IPS DF 6.9 (cell line): Measurements from ENCODE around the gene RPS6KC1.
"Not testable (repeated sequence)": the region's sequence is repeated elsewhere in the genome, so short reads cannot be mapped to it uniquely, and the experiment has no call there.

Experiments used
- DNase-seq: peaks from one replicate; pipeline ENCODE4 v3.0.0-alpha.2; 2013; ENCODE audit warnings: low read depth, low spot score
- H3K27ac ChIP-seq: one replicate; pipeline ENCODE4 v1.5.1; 2013; ENCODE audit warnings: low read length, control low read depth
- H3K27me3 ChIP-seq: 2 replicates; pipeline ENCODE4 v1.6.1; 2013; ENCODE audit warnings: mild to moderate bottlenecking, low read length; ENCODE audit not compliant: control insufficient read depth, insufficient read depth
- H3K36me3 ChIP-seq: 2 replicates; pipeline ENCODE4 v1.6.1; 2013; ENCODE audit warnings: low read length; ENCODE audit not compliant: control insufficient read depth, insufficient read depth
- H3K4me1 ChIP-seq: 2 replicates; pipeline ENCODE4 v1.6.1; 2013; ENCODE audit warnings: low read length; ENCODE audit not compliant: control insufficient read depth, insufficient read depth
- H3K4me3 ChIP-seq: 2 replicates; pipeline ENCODE4 v1.5.1; 2013; ENCODE audit warnings: mild to moderate bottlenecking, low read length
- H3K9me3 ChIP-seq: 2 replicates; pipeline ENCODE4 v1.6.1; 2013; ENCODE audit warnings: low read length, inconsistent platforms; ENCODE audit not compliant: control insufficient read depth, insufficient read depth
- WGBS: extraction: QIAGEN DNeasy Blood & Tissue Kit; methylation state at CpG from one replicate; pipeline ENCODE4 v1.1.7; 2013; ENCODE audit warnings: mixed read lengths, missing lambda C conversion rate; ENCODE audit not compliant: insufficient read length, insufficient coverage; 5-methylcytosine and 5-hydroxymethylcytosine counted together

RPS6KC1 gene

DNA sequence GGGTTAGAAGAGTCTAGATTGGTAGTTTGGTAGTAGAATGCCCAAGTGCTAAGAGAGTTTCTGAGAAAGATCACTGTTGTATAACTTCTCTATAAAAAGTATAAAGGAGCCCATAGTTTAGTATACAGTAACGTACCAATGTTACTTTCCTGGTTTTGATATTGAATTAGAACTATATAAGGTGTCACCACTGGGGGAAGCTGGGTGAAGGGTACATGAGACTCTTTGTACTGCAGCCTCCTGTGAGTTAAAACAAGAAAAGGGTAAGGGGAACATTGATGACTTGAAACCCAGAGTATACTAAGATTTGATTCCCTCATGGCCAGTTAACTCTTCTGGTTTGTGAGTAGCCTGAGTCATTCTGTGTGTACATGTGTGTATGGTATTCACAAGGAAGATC is 129.8 kb downstream of the RPS6KC1 start:
- H3K9me3 ChIP-seq: no peaks in the 10 kb centered on the region
- H3K4me1 ChIP-seq: no peaks in the 10 kb centered on the region
- no peak for DNase-seq
- H3K36me3 ChIP-seq: no peaks in the 10 kb centered on the region
- no CpG with 5 or more reads among the region's 1 CpG for WGBS
- no peak overlapping the region for H3K4me3 ChIP-seq
- H3K27me3 ChIP-seq: no peaks in the 10 kb centered on the region
- H3K27ac ChIP-seq: no peak overlapping the region

GRCh38 chr1:213183036-213183672 is 132.1 kb downstream of the RPS6KC1 start:
- no peak overlapping the region for H3K4me3 ChIP-seq
- DNase-seq: no peak
- H3K9me3 ChIP-seq: no peaks in the 10 kb centered on the region
- no CpG with 5 or more reads among the region's 3 CpGs for WGBS
- H3K27me3 ChIP-seq: no peaks in the 10 kb centered on the region
- no peaks in the 10 kb centered on the region for H3K4me1 ChIP-seq
- H3K27ac ChIP-seq: no peak overlapping the region
- H3K36me3 ChIP-seq: no peaks in the 10 kb centered on the region

DNA sequence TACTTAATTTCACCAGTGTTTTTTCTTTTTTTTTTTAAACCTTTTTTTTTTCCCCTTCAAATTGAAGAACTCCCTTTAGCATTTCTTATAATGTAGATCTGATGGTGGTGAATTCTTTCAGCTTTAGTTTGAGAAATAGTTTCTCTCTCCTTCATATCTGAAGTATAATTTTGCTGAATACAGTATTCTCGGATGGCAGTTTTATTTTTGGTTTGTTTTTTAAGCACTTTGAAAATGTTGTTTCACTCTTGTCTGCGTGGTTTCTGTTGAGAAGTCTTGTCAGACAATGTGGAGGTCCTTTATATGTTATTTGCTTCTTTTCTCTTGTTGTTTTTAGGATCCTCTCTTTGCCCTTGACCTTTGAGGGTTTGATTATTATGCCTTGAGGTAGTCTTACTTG is 135.1 kb downstream of the RPS6KC1 start:
- no CpG with 5 or more reads among the region's 2 CpGs for WGBS
- H3K4me3 ChIP-seq: no peak overlapping the region

GRCh38 chr1:213192026-213192425 is 141.0 kb downstream of the RPS6KC1 start:
- Histone ChIP-seq H3K4me3 (no peak overlapping the region), H3K9me3 (no peaks in the 10 kb centered on the region), H3K27ac (no peak overlapping the region), H3K36me3 (no peaks in the 10 kb centered on the region), H3K27me3 (no peaks in the 10 kb centered on the region), H3K4me1 (no peaks in the 10 kb centered on the region)
- no CpG with 5 or more reads among the region's 1 CpG for WGBS
- DNase-seq: no peak

More for the DNA sequence above, 135.1 kb downstream of the RPS6KC1 start:
- no peaks in the 10 kb centered on the region for H3K9me3 ChIP-seq
- no peak for DNase-seq
- H3K27me3 ChIP-seq: no peaks in the 10 kb centered on the region
- H3K36me3 ChIP-seq: no peaks in the 10 kb centered on the region
- no peak overlapping the region for H3K27ac ChIP-seq
- no peaks in the 10 kb centered on the region for H3K4me1 ChIP-seq

DNA sequence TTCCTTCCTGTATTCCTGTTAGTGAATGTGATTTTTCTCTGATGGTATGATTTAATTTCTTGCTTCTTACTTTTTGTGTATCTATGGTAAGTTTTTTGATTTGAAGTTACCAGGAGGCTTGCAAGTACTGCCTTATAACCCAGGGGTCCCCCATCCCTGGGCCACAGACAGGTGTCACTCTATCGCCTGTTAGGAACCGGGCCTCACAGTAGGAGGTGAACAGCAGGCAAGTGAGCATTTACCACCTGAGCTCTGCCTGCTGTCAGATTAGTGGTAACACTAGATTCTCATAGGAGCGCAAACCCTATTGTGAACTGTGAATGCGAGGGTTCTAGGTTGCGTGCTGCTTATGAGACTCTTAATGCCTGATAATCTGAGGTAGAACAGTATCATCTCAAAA is 143.3 kb downstream of the RPS6KC1 start:
- Histone ChIP-seq H3K9me3 (no peaks in the 10 kb centered on the region), H3K27me3 (no peaks in the 10 kb centered on the region), H3K4me3 (no peak overlapping the region), H3K27ac (no peak overlapping the region), H3K4me1 (no peaks in the 10 kb centered on the region), H3K36me3 (no peaks in the 10 kb centered on the region)
- WGBS: no CpG with 5 or more reads among the region's 5 CpGs
- DNase-seq: no peak

GRCh38 chr1:213194855-213195254 is 143.8 kb downstream of the RPS6KC1 start:
- Histone ChIP-seq H3K9me3 (no peaks in the 10 kb centered on the region), H3K4me3 (no peak overlapping the region), H3K4me1 (no peaks in the 10 kb centered on the region), H3K27ac (no peak overlapping the region), H3K27me3 (no peaks in the 10 kb centered on the region), H3K36me3 (no peaks in the 10 kb centered on the region)
- no peak for DNase-seq

DNA sequence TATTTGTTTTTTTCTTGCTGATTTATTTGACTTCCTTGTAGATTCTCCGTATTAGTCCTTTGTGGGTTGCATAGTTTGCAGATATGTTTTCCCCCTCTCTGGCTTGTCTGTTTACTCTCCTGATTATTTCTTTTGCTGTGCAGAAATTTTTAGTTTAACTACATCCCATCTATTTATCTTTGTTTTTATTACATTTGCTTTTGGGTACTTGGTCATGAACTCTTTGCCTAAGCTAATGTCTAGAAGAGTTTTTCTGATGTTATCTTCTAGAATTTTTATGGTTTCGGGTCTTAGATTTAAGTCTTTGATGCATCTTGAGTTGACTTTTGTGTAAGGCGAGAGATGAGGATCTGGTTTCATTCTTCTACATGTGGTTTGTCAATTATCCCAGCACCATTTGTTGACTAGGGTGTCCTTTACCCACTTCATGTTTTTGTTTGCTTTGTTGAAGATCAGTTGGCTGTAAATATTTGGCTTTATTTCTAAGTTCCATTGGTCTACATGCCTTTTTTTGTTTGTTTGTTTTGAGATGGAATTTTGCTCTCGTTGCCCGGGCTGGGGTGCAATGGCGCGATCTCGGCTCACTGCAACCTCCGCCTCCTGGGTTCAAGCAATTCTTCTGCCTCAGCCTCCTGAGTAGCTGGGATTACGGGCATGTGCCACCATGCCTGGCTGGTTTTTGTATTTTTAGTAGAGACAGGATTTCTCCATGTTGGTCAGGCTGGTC is 145.4 kb downstream of the RPS6KC1 start:
- not testable (repeated sequence) for H3K9me3 ChIP-seq, H3K27me3 ChIP-seq, H3K4me1 ChIP-seq, DNase-seq, H3K36me3 ChIP-seq, H3K4me3 ChIP-seq, H3K27ac ChIP-seq
- WGBS: no CpG with 5 or more reads among the region's 10 CpGs

GRCh38 chr1:213200630-213201029 is 149.6 kb downstream of the RPS6KC1 start:
- WGBS: no CpG with 5 or more reads among the region's 3 CpGs
- Histone ChIP-seq H3K27ac (no peak overlapping the region), H3K4me3 (no peak overlapping the region), H3K4me1 (no peaks in the 10 kb centered on the region), H3K36me3 (no peaks in the 10 kb centered on the region), H3K27me3 (no peaks in the 10 kb centered on the region), H3K9me3 (no peaks in the 10 kb centered on the region)
- no peak for DNase-seq

DNA sequence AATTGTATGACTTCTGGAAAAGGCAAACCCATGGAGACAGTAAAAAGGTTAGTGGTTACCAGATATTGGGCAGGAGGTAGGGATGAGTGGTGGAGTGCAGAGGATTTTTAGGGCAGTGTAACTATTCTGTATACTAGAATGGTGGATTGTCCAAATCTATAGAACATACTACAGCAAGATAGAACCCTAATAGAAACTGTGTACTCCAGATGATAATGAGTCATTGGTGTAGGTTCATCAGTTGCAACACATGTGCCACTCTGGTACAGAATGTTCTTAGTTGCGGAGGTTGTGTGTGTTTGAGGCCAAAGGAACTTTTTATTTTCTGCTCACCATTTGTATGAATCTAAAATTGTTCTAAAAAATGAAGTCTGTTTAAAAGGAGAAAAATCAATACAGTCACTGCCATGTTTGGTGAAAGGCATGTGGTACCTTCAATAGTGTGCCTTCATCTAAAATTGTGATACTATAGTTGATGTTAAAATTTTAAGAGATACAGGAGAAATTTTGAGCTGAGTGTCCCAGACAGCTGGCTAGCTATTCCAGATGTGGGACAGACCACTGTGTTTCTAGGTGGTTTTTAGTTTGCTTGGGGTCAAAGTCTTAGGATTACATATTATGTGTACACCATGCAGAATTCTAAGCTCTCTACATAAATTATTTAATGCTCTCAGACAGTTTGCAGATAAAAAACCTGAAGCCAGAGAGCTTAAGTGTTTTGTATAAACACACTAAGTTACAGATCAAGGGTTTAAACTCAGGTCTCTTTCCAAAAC is 150.5 kb downstream of the RPS6KC1 start:
- no CpG with 5 or more reads among the region's 1 CpG for WGBS
- Histone ChIP-seq H3K27me3 (no peaks in the 10 kb centered on the region), H3K36me3 (no peaks in the 10 kb centered on the region), H3K4me3 (no peak overlapping the region), H3K4me1 (no peaks in the 10 kb centered on the region), H3K27ac (no peak overlapping the region), H3K9me3 (no peaks in the 10 kb centered on the region)
- no peak for DNase-seq

DNA sequence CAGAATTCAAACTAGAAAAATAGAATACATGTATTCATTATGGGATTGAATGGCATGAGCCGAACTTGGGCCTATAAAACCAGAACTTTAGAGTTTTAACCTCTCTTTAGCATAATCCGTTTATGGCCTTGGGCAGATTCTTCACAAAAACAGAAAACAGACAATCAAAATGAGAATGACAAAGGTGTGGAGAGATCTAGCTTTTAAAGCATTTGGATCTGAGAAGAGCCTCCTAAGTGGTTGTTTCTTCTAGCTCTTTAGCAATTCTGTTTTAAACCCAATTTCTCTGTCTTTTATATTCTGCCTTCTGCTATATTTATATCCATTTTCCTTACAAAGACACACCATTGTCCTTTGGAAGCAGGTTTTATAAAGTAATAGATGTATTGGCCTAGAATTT is 160.2 kb downstream of the RPS6KC1 start:
- no peak for DNase-seq
- no peaks in the 10 kb centered on the region for H3K9me3 ChIP-seq
- H3K27ac ChIP-seq: no peak overlapping the region
- H3K4me1 ChIP-seq: no peaks in the 10 kb centered on the region
- no CpG with 5 or more reads among the region's 2 CpGs for WGBS
- H3K27me3 ChIP-seq: no peaks in the 10 kb centered on the region
- no peak overlapping the region for H3K4me3 ChIP-seq
- no peaks in the 10 kb centered on the region for H3K36me3 ChIP-seq
